Astrocyte (in vitro differentiated cells and primary cell): ENCODE results near the gene GNS. TPM values are rescaled to one million over a fixed set of nuclear protein-coding genes. Genes with fewer than 3 reads are reported as not detected.

Experiments
- DNase-seq: peaks from one replicate; pipeline ENCODE4 v3.0.0-alpha.2; 2010; ENCODE audit warnings: low read depth
- FAIRE-seq: peaks from 2 replicates; lab custom pipeline; 2011; peaks lifted over from hg19 to GRCh38; lab: Jason Lieb, UNC
- H2AFZ ChIP-seq: 2 replicates; pipeline ENCODE4 v1.6.0; 2012; ENCODE audit warnings: low read depth, low read length, inconsistent platforms
- H3K27ac ChIP-seq: 2 replicates; pipeline ENCODE4 v1.5.1; 2011; ENCODE audit warnings: low read depth, low read length, inconsistent platforms
- H3K27me3 ChIP-seq: 2 replicates; pipeline ENCODE4 v1.6.0; 2011; ENCODE audit warnings: low read length, inconsistent platforms; ENCODE audit not compliant: insufficient read depth
- H3K36me3 ChIP-seq: 2 replicates; pipeline ENCODE4 v1.5.1; 2011; ENCODE audit warnings: low read length, inconsistent platforms; ENCODE audit not compliant: insufficient read depth
- H3K4me1 ChIP-seq: 2 replicates; pipeline ENCODE4 v1.5.1; 2011; ENCODE audit warnings: low read length, inconsistent platforms; ENCODE audit not compliant: insufficient read depth
- H3K4me2 ChIP-seq: 2 replicates; pipeline ENCODE4 v1.6.0; 2012; ENCODE audit warnings: low read length, inconsistent platforms
- H3K4me3 ChIP-seq: 2 replicates; pipeline ENCODE4 v1.5.1; 2011; ENCODE audit warnings: low read depth, mild to moderate bottlenecking, low read length, inconsistent platforms; ENCODE audit not compliant: insufficient read depth
- H3K79me2 ChIP-seq: 2 replicates; pipeline ENCODE4 v1.6.0; 2012; ENCODE audit warnings: mild to moderate bottlenecking, low read length, inconsistent platforms; ENCODE audit not compliant: insufficient read depth
- H3K9ac ChIP-seq: 2 replicates; pipeline ENCODE4 v1.6.0; 2012; ENCODE audit warnings: mild to moderate bottlenecking, low read length, inconsistent platforms
- H3K9me3 ChIP-seq: 2 replicates; pipeline ENCODE4 v1.5.1; 2012; ENCODE audit warnings: low read depth, mild to moderate bottlenecking, low read length, inconsistent platforms; ENCODE audit not compliant: insufficient read depth
- H4K20me1 ChIP-seq: 2 replicates; pipeline ENCODE4 v1.6.0; 2012; ENCODE audit warnings: low read length, inconsistent platforms; ENCODE audit not compliant: insufficient read depth
- H3K27ac Mint-ChIP-seq: one replicate; pipeline ENCODE4 v1.8.0; 2021; ENCODE audit warnings: mild to moderate bottlenecking, mixed read lengths; ENCODE audit not compliant: unreplicated experiment
- H3K27me3 Mint-ChIP-seq: one replicate; pipeline ENCODE4 v1.8.0; 2021; ENCODE audit warnings: low read depth, mixed read lengths; ENCODE audit not compliant: unreplicated experiment
- H3K36me3 Mint-ChIP-seq: one replicate; pipeline ENCODE4 v1.8.0; 2021; ENCODE audit warnings: low read depth, mixed read lengths; ENCODE audit not compliant: unreplicated experiment
- H3K4me1 Mint-ChIP-seq: one replicate; pipeline ENCODE4 v1.8.0; 2021; ENCODE audit warnings: low read depth, mixed read lengths; ENCODE audit not compliant: unreplicated experiment
- H3K4me3 Mint-ChIP-seq: one replicate; pipeline ENCODE4 v1.8.0; 2021; ENCODE audit warnings: mild to moderate bottlenecking, moderate library complexity, mixed read lengths; ENCODE audit not compliant: unreplicated experiment
- H3K9me3 Mint-ChIP-seq: one replicate; pipeline ENCODE4 v1.8.0; 2021; ENCODE audit warnings: mild to moderate bottlenecking, mixed read lengths; ENCODE audit not compliant: unreplicated experiment
- CTCF ChIP-seq: IDR thresholded peaks from 2 replicates; pipeline ENCODE4 v1.5.1; 2011; ENCODE audit warnings: low read depth, mild to moderate bottlenecking, inconsistent platforms, low read length, moderate library complexity; ENCODE audit not compliant: insufficient read depth
- EZH2 ChIP-seq: IDR thresholded peaks from 2 replicates; pipeline ENCODE4 v1.6.1; 2012; ENCODE audit warnings: mild to moderate bottlenecking, low read length, inconsistent platforms; ENCODE audit not compliant: insufficient read depth
- total RNA-seq: library from RNA; stranded (reverse); gene quantifications from 2 replicates; pipeline ENCODE4 v1.2.1, GENCODE V29; 2021

Gene GNS
- total RNA-seq, 1 donor from 2014 or later, result 109 TPM

DNA sequence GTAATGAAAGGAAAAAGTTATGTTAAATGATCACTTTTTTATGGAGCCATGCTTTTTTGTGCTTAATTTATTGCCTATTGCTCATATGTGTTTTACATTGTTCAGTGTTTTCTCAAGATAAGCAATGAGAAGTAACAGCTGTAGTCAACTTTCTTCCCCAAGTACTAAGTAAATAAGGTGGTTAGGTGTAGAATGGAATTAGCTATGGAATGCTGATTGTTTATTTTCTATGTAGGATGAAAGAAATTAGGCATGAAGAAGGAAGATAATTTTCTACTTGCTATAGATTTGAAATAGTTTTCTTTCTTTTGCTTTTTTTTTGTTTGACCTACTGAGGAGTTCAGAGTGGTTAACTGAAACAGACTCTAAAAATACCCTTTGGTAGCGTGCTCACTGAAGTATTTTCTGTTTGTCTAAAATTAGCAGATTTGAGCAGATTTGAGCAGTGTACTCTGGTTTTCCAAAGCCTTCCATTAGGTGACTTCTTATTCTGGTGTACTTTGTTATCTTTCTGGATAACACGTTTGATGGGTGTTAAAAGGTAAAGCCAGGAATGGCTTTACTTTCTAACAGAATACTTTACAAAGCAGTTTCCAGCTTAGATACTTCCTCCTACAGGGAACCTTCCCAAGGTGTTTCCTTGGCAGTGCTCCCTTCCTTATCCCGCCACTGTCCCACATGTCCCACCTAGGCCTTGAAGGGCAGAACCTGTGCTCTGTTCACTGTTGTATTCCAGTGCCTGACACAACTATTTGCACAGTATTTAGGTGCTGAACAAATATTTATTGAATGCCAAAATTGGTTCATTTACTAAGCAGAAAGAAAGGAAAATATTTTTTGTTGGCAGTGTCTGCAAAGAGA lies 92.9 kb downstream of the GNS start:
- Histone ChIP-seq H3K4me3 (no peak overlapping the region), H3K27ac (peak overlapping the region; percentile 10), H3K36me3 (no peaks in the 10 kb centered on the region), H3K27me3 (no peaks in the 10 kb centered on the region), H3K9ac (no peak overlapping the region), H3K4me2 (peak overlapping the region; percentile 38), H3K79me2 (peaks cover 33% of the 10 kb centered on the region), H3K4me1 (peaks cover 25% of the 10 kb centered on the region), H2AFZ (no peak overlapping the region), H4K20me1 (peaks cover 30% of the 10 kb centered on the region), H3K9me3 (no peaks in the 10 kb centered on the region)
- Mint-ChIP-seq H3K36me3 (no peaks in the 10 kb centered on the region), H3K27me3 (no peaks in the 10 kb centered on the region), H3K9me3 (no peaks in the 10 kb centered on the region), H3K4me1 (peaks cover 29% of the 10 kb centered on the region), H3K4me3 (no peak overlapping the region), H3K27ac (no peak overlapping the region)
- TF ChIP-seq EZH2 (no peak), CTCF (no peak)
- no peak for FAIRE-seq
- DNase-seq, result peak; percentile 66

GRCh38 chr12:64665514-64665913 lies 93.7 kb downstream of the GNS start:
- peaks cover 22% of the 10 kb centered on the region for H3K4me1 ChIP-seq
- H3K9ac ChIP-seq, result no peak overlapping the region
- no peak for FAIRE-seq
- peaks cover 30% of the 10 kb centered on the region for H4K20me1 ChIP-seq
- DNase-seq, result peak; percentile 18
- no peaks in the 10 kb centered on the region for H3K9me3 Mint-ChIP-seq
- peaks cover 30% of the 10 kb centered on the region for H3K79me2 ChIP-seq
- no peak overlapping the region for H3K27ac Mint-ChIP-seq
- H3K9me3 ChIP-seq, result no peaks in the 10 kb centered on the region
- H3K36me3 Mint-ChIP-seq, result no peaks in the 10 kb centered on the region
- H3K4me3 Mint-ChIP-seq, result no peak overlapping the region
- peaks cover 27% of the 10 kb centered on the region for H3K4me1 Mint-ChIP-seq
- TF ChIP-seq EZH2 (no peak), CTCF (no peak)
- H3K36me3 ChIP-seq, result no peaks in the 10 kb centered on the region
- no peaks in the 10 kb centered on the region for H3K27me3 Mint-ChIP-seq
- H3K4me2 ChIP-seq, result peak overlapping the region; percentile 38
- no peak overlapping the region for H2AFZ ChIP-seq
- H3K27ac ChIP-seq, result no peak overlapping the region
- no peaks in the 10 kb centered on the region for H3K27me3 ChIP-seq
- no peak overlapping the region for H3K4me3 ChIP-seq

Other genes starting within 250 kb of the GNS start
- gene RASSF3, start 148.9 kb downstream of the GNS start, total RNA-seq, result 16.4 and 18.3 TPM in 2 replicates
- gene TBC1D30, start 65.2 kb upstream of the GNS start, total RNA-seq, result 1.2 TPM in 2 replicates